HepG2 (cell line): ENCODE results near the gene ANKRD11. TPM values are rescaled to one million over a fixed set of nuclear protein-coding genes. Genes with fewer than 3 reads are reported as not detected.

Experiments used
- BHLHE40 ChIP-seq: IDR thresholded peaks from 2 replicates; pipeline ENCODE4 v1.6.1; 2011; ENCODE audit warnings: low read length, improper control_type of control experiment
- CREB1 ChIP-seq, 2 experiments: fragments of 450-650 bp in 1 of 2; IDR thresholded peaks; 2 replicates each; pipeline ENCODE4 v1.6.1; 2016 to 2017; ENCODE audit warnings: control low read depth in 1 of 2, mild to moderate bottlenecking in 1 of 2, missing compliant biosample characterization in 1 of 2, missing genetic modification characterization in 1 of 2
- EZH2 ChIP-seq: conservative IDR thresholded peaks from 2 replicates; pipeline ENCODE4 v1.6.1; 2012; ENCODE audit warnings: mild to moderate bottlenecking, low read depth, low read length, moderate library complexity
- GABPB1 ChIP-seq: IDR thresholded peaks from 2 replicates; pipeline ENCODE4 v1.6.1; 2016; ENCODE audit warnings: mild to moderate bottlenecking, missing genetic modification reagents, moderate library complexity, missing compliant biosample characterization
- HDAC2 ChIP-seq: sonication (generic); formaldehyde crosslinking; IDR thresholded peaks from 2 replicates; pipeline ENCODE4 v1.4.0; 2020; ENCODE audit warnings: missing genetic modification reagents
- HOXA7 ChIP-seq: sonication (generic); formaldehyde crosslinking; IDR thresholded peaks from 2 replicates; pipeline ENCODE4 v1.8.1; 2022; ENCODE audit warnings: mild to moderate bottlenecking, missing genetic modification reagents, moderate library complexity
- MATR3 ChIP-seq: sonication (generic); formaldehyde crosslinking; IDR thresholded peaks from 2 replicates; pipeline ENCODE4 v1.4.0; 2020; ENCODE audit warnings: missing genetic modification reagents
- RNF219 ChIP-seq: sonication (generic); formaldehyde crosslinking; IDR thresholded peaks from 2 replicates; pipeline ENCODE4 v1.5.0; 2020; ENCODE audit warnings: mild to moderate bottlenecking, missing genetic modification reagents
- TCF7L2 ChIP-seq: IDR thresholded peaks from 2 replicates; pipeline ENCODE4 v1.6.1; 2011; ENCODE audit warnings: mild to moderate bottlenecking, low read depth, low read length, moderate library complexity
- ZBTB21 ChIP-seq: sonication (generic); formaldehyde crosslinking; IDR thresholded peaks from 2 replicates; pipeline ENCODE4 v1.4.0; 2020; ENCODE audit warnings: missing genetic modification reagents
- ZNF646 ChIP-seq: sonication (generic); formaldehyde crosslinking; IDR thresholded peaks from 2 replicates; pipeline ENCODE4 v1.9.0; 2021; ENCODE audit warnings: mild to moderate bottlenecking, missing genetic modification reagents
- ZZZ3 ChIP-seq: sonication (generic); formaldehyde crosslinking; IDR thresholded peaks from 2 replicates; pipeline ENCODE4 v1.4.0; 2020; ENCODE audit warnings: missing genetic modification reagents, mild to moderate bottlenecking, borderline replicate concordance
- polyA plus RNA-seq, 8 experiments: library from polyadenylated mRNA; depleted of rRNA in 3 of 8; stranded (reverse) in 7 of 8; unstranded in 1 of 8; fragments of >200 nt; fragmentation: Illumina TruSeq in 4 of 8; extraction: Trizol in 4 of 8; gene quantifications; 2 replicates each; pipeline versions ENCODE4 v1.2.1 to v1.2.3, GENCODE V29; 2011 to 2016; ENCODE audit warnings: low read depth in 4 of 8, missing spikeins in 1 of 8, mixed read lengths in 1 of 8; ENCODE audit not compliant: insufficient read depth in 1 of 8
- total RNA-seq, 5 experiments: library from RNA; depleted of rRNA; stranded (reverse); fragments of >200 nt; fragmentation: Illumina TruSeq; extraction: Trizol; gene quantifications; 2 replicates each; pipeline ENCODE4 v1.2.3, GENCODE V29; 2016; ENCODE audit warnings: low read depth in 1 of 5
- TF ChIP-seq, protein P1 (sequence below), 2 experiments: sonication (generic) in 1 of 2; formaldehyde crosslinking in 1 of 2; IDR thresholded peaks; 2 replicates each; pipeline versions ENCODE4 v1.6.1 to v1.9.0; 2014 to 2022; ENCODE audit warnings: antibody characterized with exemption in 1 of 2, borderline replicate concordance in 1 of 2, inconsistent platforms in 1 of 2, low read depth in 1 of 2, missing genetic modification reagents in 1 of 2

ANKRD11 gene
- total and polyA plus RNA-seq, 2 of the 13 experiments (the other 11 are each of a cell fraction or from before 2014, with no cell fraction given): 21.4 to 38.4 TPM

DNA sequence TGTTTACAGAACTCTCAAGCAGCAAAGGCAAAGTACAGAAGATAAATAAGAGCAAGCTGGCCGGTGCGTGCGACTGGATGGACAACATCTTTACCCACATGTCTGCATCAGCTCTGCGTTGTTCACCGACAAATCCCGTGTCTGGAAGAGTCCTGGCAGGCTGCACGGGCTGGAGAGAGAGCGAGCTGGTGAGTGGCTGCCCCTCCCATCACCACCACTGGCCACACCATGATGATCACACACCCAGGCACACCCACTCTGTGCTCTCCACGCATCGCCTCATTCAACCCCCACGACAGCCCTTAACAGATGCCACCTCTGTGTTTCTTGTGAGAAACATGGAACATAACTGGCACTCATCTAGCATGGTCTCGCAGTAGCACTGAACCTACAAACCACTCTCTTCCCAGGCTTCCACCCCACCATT lies 59.2 kb downstream of the ANKRD11 start (continued):
- TF ChIP-seq ZNF646 (CRISPR knock-in tag) (0 out of 2 replicates have a peak, but pooled peaks have one; percentile 53), ZBTB21 (CRISPR knock-in tag) (no peak), CREB1 (IDR thresholded peaks at IDR 0.05) (no peak), CREB1 (CRISPR knock-in tag; IDR thresholded peaks at IDR 0.05) (no peak), TCF7L2 (no peak), RNF219 (CRISPR knock-in tag) (0 out of 2 replicates have a peak, but pooled peaks have one; percentile 57), MATR3 (CRISPR knock-in tag) (no peak), ZZZ3 (CRISPR knock-in tag) (no peak), GABPB1 (CRISPR knock-in tag) (no peak), BHLHE40 (peak; percentile 49), HDAC2 (CRISPR knock-in tag) (0 out of 2 replicates have a peak, but pooled peaks have one; percentile 4), HOXA7 (CRISPR knock-in tag) (no peak), EZH2 (no peak)
- TF ChIP-seq, protein P1, sequence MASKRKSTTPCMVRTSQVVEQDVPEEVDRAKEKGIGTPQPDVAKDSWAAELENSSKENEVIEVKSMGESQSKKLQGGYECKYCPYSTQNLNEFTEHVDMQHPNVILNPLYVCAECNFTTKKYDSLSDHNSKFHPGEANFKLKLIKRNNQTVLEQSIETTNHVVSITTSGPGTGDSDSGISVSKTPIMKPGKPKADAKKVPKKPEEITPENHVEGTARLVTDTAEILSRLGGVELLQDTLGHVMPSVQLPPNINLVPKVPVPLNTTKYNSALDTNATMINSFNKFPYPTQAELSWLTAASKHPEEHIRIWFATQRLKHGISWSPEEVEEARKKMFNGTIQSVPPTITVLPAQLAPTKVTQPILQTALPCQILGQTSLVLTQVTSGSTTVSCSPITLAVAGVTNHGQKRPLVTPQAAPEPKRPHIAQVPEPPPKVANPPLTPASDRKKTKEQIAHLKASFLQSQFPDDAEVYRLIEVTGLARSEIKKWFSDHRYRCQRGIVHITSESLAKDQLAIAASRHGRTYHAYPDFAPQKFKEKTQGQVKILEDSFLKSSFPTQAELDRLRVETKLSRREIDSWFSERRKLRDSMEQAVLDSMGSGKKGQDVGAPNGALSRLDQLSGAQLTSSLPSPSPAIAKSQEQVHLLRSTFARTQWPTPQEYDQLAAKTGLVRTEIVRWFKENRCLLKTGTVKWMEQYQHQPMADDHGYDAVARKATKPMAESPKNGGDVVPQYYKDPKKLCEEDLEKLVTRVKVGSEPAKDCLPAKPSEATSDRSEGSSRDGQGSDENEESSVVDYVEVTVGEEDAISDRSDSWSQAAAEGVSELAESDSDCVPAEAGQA (IDR thresholded peaks at IDR 0.05; ENCODE audit: low read depth): no peak
- TF ChIP-seq, protein P1 (CRISPR knock-in tag; IDR thresholded peaks at IDR 0.05; ENCODE audit: borderline replicate concordance): no peak
